Upper lobe of left lung (tissue), 4 donors: ENCODE results near the gene ITPKB.

Source experiments
- POLR2A ChIP-seq, 4 donors: fragments of 450-650 bp; IDR thresholded peaks; one replicate each; pipeline ENCODE4 v1.5.1; 2016 to 2017; ENCODE audit warnings: antibody characterized with exemption in 4 of 4, mild to moderate bottlenecking in 2 of 4
- POLR2AphosphoS5 ChIP-seq, 2 donors: sonication (generic); formaldehyde crosslinking; IDR thresholded peaks; one replicate each; pipeline ENCODE4 v1.5.1; 2017; ENCODE audit warnings: antibody characterized with exemption in 2 of 2
- TF ChIP-seq, protein P1 (sequence below), 6 experiments: fragments of 450-650 bp in 4 of 6; fragments of 200-600 bp in 2 of 6; sonication (generic) in 2 of 6; IDR thresholded peaks; one replicate each; pipeline ENCODE4 v1.5.1; 2016 to 2019; ENCODE audit warnings: antibody characterized with exemption in 6 of 6

DNA sequence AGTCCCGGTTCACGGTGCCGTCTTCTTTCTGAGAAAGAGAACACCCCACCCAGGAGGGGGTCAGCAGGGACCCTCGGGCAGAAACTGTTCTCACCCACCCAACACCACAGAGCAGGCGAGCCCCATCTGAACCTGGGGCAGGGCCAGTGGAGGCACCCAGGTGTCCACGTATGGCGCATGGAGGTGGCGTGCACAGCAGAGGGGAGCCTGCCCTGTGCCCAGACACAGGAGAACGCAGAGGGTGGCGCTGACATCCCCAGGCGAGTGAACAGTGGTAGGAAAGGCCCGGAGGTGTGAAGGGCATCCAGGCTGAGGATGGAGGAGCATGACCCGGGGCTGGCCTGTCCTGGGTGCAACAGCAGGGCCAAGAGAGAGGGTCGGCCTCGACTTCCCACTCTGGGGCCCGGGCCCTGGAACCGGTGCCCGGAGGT, 99.4 kb downstream of the ITPKB start:
- TF ChIP-seq POLR2AphosphoS5 (IDR thresholded peaks at IDR 0.05), result no peak
- TF ChIP-seq, protein P1, sequence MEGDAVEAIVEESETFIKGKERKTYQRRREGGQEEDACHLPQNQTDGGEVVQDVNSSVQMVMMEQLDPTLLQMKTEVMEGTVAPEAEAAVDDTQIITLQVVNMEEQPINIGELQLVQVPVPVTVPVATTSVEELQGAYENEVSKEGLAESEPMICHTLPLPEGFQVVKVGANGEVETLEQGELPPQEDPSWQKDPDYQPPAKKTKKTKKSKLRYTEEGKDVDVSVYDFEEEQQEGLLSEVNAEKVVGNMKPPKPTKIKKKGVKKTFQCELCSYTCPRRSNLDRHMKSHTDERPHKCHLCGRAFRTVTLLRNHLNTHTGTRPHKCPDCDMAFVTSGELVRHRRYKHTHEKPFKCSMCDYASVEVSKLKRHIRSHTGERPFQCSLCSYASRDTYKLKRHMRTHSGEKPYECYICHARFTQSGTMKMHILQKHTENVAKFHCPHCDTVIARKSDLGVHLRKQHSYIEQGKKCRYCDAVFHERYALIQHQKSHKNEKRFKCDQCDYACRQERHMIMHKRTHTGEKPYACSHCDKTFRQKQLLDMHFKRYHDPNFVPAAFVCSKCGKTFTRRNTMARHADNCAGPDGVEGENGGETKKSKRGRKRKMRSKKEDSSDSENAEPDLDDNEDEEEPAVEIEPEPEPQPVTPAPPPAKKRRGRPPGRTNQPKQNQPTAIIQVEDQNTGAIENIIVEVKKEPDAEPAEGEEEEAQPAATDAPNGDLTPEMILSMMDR (IDR thresholded peaks at IDR 0.05), result no peak
- no peak for TF ChIP-seq POLR2A (IDR thresholded peaks at IDR 0.05)
